Neural progenitor cell (in vitro differentiated cells): Measurements from ENCODE around the gene NOS3.

Source experiments
- EZH2 ChIP-seq: fragments of 200-600 bp; sonication (generic); IDR thresholded peaks from 2 replicates; pipeline ENCODE4 v1.6.1; 2017; ENCODE audit warnings: antibody characterized with exemption, mild to moderate bottlenecking, moderate library complexity
- TF ChIP-seq, protein P1 (sequence below): fragments of 200-600 bp; sonication (generic); IDR thresholded peaks from 2 replicates; pipeline ENCODE4 v1.5.1; 2017; ENCODE audit warnings: antibody characterized with exemption, mild to moderate bottlenecking

DNA sequence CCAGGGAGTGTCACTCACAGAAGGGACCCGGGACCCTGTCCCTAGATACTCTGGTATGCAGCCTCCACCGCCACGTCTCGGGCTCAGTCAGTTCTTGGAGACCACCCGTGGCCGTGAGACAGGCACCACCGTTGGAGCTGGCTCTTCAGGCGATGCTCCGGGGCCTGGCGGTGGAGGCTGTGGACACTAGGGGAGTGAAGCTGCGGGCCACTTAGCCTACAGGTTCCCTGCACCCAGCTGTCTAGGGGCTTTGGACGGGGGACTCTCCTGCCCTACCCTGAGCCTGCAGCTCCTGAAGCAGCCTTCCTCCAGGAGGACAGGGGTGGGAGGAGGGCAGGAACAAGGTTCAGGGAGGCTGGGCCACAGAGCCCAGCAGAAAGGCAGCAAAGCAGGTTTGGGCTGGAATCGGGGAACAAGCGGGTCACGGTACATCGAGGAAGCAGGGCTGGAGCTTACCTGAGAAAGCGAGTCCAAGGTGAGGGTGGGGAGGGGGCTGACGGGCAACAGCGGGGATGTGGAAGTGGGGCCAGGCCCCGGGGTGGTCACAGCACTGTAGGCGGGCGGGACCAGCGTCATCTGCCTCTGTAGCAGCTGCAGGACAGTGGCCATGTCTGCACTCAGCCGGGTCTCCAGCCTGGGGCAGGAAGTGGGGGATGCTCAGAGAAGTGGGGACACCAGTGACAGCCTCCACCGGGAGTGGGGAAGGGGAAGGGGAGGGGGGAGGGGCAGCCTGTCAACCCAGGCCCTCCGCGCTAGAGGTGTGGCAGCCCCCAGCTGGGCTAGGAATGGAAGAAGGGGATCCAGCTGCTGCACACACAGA lies 44.2 kb upstream of the NOS3 start:
- TF ChIP-seq, protein P1, sequence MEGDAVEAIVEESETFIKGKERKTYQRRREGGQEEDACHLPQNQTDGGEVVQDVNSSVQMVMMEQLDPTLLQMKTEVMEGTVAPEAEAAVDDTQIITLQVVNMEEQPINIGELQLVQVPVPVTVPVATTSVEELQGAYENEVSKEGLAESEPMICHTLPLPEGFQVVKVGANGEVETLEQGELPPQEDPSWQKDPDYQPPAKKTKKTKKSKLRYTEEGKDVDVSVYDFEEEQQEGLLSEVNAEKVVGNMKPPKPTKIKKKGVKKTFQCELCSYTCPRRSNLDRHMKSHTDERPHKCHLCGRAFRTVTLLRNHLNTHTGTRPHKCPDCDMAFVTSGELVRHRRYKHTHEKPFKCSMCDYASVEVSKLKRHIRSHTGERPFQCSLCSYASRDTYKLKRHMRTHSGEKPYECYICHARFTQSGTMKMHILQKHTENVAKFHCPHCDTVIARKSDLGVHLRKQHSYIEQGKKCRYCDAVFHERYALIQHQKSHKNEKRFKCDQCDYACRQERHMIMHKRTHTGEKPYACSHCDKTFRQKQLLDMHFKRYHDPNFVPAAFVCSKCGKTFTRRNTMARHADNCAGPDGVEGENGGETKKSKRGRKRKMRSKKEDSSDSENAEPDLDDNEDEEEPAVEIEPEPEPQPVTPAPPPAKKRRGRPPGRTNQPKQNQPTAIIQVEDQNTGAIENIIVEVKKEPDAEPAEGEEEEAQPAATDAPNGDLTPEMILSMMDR, result no peak
- no peak for TF ChIP-seq EZH2
